Measurements from ENCODE around the gene KRTAP12-1.
"Not testable (repeated sequence)": the region's sequence is repeated elsewhere in the genome, so short reads cannot be mapped to it uniquely, and the experiment has no call there.

Gene KRTAP12-1

DNA sequence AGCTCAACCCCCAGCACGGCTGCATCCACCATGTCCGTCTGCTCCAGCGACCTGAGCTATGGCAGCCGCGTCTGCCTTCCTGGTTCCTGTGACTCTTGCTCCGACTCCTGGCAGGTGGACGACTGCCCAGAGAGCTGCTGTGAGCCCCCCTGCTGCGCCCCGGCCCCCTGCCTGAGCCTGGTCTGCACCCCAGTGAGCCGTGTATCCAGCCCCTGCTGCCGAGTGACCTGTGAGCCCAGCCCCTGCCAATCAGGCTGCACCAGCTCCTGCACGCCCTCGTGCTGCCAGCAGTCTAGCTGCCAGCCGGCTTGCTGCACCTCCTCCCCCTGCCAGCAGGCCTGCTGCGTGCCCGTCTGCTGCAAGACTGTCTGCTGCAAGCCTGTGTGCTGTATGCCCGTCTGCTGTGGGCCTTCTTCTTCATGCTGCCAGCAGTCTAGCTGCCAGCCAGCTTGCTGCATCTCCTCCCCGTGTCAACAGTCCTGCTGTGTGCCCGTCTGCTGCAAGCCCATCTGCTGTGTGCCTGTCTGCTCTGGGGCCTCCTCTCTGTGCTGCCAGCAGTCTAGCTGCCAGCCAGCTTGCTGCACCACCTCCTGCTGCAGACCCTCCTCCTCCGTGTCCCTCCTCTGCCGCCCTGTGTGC lies 15.3 kb upstream of the KRTAP12-1 start, which contains the start of gene KRTAP10-12:
Gene KRTAP10-12 (plus strand): TSS at position 1 of the 639 bp plus-strand sequence. CDS start 30 bp downstream, at position 31.
- DNase-seq: not testable (repeated sequence)

DNA sequence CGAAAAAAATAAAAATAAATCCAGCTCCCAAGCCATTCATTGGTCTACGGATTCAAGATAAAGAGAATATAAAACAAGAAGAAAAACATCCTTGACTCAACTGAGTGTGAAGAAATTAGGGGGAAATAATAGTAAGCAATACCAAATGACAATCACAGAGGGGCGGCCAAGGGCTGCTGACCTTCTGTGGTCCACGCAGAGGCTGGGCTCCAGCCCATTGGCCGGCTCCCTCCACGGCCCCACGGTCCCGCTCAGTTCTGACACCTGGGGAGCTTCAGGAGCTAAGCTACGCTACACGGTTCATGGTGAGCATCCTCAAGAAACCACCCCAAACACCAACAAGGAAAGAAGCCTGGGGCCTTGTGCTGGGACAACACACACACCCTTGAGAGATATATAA lies 14.6 kb upstream of the KRTAP12-1 start:
- DNase-seq: no peak

DNA sequence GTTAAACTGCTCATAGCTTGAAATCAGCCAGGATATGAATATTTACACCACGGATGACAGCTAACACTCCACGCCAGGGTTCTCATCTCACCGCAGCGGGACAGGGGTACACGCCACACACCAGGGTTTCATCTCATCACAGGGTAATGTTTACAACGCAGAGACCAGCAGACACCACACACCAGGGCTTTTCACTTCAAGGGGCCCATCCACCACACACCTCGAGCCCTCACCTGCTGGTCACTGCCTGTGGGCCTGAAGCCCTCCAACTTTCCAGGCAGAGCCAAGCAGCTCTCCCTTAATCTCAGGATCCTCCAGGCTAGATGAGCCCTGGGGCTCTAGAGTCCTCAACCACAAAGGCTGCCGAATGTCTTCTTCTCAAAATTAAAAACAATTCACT lies 13.7 kb upstream of the KRTAP12-1 start:
- DNase-seq: no peak

DNA sequence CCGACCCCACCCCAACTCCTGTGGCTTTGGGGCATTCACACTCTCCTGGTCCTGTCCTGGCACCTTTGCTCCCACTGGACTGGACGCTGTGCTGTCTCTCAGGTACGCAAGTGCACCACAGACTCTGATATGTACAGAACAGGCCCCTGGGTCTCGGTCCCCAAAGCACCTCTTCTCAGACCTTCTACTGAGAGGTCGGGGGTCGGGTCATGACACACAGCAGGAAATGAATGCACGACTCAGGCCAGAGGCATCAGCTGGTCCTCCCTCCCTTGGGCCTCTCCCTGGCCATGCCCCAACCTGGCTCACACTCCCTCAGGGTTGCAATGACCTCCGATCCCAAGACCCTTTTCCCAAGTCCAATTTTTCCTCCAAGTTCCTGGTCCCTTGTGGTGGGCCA lies 13.2 kb upstream of the KRTAP12-1 start:
- no peak for DNase-seq

DNA sequence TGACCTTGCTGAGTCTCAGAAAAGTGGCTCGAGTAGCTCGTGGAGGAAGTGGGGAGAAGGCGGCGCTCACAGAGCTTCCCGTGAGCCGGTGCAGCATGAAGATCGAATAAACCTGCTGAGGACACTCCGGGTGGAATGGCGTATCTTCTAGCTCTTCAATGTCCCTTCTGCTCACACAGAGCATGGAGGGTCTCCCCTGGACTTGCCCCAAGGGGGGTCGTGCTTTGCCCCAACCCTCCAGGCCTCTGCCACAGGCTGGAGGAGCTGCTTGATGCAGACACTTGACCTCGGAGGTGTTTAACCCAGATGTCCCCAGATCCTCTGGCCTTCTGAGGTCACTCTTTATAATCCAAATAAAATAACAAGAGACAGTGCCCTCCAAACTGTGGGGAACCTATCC lies 12.8 kb upstream of the KRTAP12-1 start:
- DNase-seq: no peak

DNA sequence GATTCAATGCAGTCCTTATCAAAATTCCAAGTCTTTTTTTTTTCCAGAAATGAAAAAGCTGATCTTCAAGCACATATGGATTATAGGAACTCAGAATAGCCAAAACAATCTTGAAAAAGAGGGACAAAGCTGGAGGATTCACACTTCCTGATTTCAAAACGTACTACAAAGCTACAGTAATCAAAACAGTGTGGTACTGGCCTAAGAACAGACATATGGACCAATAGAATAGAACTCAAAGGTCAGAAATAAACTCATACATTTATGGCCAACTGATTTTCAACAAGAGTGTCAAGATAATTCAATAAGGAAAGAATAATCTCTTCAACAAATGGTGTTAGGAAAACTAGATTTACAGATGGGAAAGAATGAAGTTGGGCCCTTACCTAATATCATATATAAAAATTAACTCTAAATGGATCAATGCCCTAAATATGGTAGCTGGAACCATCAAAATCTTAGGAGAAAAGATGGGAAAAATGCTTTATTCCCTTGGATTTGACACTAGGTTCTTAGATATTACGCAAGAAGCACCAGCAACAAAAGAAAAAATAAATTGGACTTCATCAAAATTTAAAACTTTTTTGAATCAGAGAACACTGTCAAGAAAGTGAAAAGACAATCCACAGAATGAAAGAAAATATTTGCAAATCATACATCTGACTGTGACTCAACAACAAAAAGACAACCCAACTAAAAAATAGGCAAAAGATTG lies 11.0 kb upstream of the KRTAP12-1 start:
- no peak for DNase-seq

DNA sequence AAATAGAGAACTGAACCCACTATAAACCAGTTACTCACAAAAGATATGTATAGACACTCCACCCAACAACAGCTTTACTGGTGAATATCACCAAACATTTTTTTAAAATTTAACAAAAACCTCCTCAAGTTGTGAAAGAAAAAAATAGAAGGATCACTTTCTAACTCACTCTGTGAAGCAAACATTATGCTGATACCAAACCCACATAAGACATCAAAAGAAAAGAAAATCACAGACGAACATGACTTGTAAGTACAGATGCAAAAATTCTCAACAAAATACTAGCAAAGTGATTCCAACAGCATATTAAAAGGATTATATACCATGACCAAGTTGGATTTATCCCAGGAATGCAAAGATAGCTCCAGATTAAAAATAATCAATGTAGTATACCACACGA lies 9.7 kb upstream of the KRTAP12-1 start:
- no peak for DNase-seq

DNA sequence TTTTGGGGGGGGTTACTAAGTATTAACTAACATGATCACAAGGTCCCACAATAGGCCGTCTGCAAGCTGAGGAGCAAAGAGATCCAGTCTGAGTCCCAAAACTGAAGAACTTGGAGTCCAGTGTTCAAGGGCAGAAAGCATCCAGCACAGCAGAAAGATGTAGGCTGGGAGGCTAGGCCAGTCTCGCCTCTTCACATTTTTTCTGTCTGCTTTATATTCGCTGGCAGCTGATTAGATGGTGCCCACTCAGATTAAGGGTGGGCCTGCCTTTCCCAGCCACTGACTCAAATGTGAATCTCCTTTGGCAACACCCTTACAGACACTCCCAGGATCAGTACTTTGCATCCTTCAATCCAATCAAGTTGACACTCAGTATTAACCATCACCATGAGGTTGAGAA lies 7.8 kb upstream of the KRTAP12-1 start:
- not testable (repeated sequence) for DNase-seq

DNA sequence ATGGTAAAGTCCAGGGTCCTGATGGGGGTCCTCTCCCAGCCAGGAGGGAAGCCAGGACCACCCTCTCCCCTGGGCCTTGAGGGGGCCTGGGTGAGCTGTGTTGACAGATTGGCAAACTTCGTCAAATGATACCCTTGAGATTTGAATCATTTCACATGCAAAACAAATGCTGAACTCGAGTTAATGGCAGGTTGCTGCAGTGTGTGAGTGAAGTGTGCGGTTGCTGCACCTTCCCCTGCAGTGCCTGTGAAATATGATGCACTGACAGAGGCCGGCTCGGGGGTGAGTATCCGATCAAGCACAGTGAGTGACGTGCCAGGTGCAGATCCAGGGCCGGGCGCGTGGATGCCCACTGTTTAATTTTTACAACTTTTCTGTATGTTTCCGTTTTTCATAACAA lies 5.7 kb upstream of the KRTAP12-1 start:
- DNase-seq: no peak

DNA sequence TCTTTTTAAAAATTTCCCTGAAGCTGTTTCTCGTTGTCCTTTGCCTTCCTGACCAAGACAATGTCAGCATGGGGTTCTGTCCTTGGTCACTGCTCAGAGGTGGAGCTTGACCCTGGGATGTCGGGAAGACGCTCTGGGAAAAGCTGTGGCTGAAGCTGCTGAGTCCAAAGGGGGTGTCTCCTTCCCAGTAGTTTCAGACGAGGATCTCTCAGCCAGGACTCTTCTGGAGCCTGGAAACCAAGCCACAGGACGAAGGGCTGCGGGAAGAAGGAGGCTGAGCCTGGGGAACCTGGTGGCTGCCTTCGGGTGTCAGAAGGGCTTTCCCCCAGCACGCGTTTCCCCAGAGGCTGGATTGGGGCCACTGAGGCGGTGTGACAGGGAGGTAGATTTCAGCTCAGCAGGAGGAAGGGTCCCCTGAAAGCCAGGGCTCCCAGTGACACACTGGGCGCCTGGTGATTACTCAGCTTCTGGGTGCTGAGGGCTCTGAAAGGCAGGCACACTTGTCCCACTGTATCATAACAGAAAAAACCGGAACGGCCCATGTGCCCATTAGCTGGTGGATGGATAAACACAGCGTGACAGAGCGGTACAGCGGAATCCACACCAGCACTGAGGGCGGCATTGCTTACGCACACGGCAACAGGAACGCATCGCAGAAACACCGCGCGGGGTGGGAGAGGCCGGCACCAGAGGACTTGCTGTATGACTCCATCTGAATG lies 5.0 kb upstream of the KRTAP12-1 start:
- no peak for DNase-seq

DNA sequence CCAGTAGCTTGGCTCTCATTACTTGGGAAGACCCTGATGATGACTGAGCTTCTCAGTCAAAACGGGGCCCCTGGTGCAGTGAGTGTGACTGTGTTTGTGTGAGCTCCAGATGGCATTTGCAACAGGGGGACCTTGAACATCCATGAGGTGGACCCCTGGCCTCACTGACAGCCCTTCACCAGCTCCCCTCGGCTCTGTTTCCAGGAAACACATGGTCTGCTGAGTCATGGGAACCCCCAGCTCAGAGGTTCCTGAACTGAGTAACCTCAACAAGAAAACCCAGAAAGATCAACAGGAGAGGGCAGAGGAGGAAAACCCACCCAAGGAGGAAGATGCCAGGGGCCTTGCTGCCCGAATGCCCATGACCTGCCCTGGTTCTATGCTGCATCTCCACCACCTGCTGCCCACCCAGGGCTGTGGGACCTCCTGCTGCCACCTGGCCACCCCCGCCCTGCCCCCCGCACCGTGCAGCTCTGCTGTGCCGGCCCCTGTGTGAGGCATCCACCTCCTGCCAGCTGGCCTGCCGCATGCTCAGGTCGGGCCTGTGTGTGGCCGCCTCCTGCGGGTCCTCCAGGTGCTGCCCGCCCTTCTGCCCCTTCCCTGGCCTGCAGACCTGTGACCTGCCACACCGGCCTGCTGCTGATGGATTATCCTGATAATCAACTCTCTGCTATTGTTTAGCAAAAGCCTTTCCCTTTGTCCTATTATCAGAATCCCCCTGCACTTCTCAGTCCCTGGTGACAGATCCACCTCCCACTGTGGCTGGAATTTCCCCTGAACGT lies 4.2 kb upstream of the KRTAP12-1 start:
- DNase-seq: no peak

DNA sequence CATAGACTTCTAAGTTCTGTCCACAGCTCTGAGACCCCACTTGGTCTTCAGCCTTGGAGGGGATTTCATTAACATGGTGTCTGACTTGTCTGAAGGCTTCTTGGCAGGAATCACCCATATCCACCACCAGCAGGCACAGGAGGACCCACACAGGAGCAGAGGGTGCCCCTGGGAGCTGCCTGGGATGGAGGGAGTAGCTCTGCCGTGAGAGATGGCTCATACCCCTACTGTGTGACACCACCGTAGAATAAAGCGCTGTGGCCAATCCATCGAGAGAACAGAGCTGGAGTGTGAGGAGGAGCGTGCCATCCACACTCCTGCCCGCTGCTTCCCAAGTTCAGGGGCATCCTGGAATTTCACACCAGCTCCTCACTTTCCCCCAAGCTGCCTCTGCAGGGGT lies 3.1 kb upstream of the KRTAP12-1 start:
- not testable (repeated sequence) for DNase-seq

DNA sequence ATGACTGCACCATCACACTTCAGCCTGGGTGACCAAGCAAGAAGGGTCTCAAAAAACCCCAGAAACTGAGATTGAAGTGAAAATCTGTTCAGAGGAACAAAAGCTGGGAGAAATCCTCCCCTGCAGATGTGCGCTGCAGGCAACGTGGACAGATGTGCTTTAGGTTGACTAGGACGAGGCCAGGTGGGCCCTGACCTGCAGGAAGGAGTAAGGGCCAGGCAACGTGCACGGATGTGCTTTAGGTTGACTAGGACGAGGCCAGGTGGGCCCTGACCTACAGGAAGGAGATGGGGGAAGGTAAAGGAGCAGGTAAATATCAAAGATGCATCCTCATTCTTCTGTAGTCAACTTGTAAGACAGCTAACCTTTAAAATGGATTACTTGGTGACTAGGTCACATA lies 2.5 kb upstream of the KRTAP12-1 start:
- no peak for DNase-seq

DNA sequence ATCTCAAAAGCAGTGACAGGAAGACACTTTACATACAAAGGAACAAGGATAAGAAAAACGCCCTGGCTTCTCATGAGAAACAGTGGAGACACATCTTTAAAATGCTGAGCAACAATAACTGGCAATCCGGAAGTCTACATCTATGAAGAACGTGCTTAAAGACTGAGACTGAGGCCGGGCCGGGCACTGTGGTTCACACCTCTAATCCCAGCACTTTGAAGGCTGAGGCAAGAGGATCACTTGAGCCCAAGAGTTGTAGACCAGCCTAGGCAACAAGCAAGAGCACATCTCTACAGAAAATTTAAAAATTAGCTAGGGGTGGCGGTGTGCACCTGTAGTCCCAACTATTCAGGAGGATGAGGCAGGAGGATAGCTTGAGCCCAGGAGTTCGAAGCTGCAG lies 2.1 kb upstream of the KRTAP12-1 start:
- DNase-seq: no peak

DNA sequence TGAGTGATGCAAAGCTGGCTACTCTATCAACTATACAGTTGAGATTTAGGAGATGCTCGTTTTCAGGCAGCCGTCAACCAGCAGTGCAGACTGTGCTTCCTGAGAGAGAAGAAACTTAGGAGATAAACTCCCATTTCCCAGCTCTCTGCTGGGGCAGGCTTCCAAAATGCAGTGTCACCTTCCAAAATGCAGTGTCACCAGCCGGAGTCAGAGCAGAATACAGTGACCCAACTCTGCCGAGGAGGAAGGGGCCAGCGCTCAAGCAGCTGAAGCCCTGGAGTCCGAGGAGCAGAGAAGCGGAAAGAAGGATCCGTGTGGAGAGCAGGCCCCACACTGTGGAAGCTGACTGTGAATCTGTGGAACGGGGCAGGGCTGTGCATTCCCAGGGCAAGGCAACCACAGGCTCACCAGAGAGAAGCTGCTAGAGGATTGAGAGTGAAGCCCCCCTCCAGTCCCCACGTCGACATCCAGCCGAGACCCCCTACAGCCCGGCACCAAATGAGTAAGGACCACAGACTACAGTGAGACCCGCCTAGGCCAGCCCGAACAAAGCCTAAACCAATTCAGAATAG lies 703 bp upstream of the KRTAP12-1 start:
- no peak for DNase-seq

DNA sequence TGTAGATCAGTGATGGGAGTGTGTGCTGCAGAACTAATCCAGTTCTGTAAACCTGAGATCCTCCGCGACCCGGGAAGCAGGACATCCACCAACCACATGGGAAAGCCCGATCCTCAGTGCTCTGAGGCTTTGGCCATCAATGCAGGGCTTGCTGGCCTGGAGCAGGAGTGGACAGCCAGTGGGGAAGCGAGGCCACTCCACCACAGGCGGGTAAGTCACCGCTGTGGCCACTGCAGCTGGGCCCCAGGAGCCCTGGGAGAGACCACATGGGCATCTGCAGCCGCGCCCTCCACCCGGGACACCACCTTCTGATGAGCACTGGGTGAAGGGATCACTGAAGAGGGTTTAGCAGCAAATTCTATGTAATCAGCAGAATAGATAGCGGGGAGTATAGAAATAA lies 811 bp downstream of the KRTAP12-1 start:
- no peak for DNase-seq

DNA sequence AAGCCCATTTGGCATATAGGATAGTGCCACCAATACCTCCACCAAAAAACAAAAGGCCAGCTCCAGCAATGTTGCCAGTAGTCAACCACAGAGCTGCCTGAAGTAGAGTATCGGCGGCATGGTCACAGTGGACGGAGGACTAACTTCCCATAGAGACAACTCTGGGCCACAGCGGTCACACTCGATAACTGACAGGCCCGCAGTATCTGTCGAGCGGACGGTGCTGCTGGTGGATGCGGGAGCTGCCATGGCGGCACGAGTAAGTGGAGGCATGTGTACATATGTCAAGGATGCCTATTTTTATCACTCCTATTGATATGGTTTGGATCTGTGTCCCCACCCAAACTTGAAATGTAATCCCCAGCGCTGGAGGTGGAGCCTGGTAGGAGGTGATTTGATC lies 4.1 kb downstream of the KRTAP12-1 start:
- DNase-seq: no peak

DNA sequence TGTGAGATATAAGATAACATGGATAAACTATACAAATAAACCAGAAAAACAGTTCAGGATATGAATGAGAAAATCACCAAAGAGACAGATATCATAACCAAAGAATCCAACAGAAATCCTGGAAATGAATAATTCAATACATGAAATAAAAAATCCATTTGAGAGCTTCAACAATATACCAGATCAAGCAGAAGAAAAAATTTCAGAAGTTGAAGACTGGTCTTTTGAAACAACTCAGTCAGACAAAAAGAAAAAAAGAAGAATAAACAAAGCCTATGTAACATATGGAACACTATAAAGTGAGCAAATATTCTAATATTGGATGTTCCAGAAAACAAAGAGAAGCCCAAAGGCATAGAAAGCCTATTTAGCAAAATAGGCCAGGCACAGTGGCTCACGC lies 10.1 kb downstream of the KRTAP12-1 start:
- DNase-seq: no peak

DNA sequence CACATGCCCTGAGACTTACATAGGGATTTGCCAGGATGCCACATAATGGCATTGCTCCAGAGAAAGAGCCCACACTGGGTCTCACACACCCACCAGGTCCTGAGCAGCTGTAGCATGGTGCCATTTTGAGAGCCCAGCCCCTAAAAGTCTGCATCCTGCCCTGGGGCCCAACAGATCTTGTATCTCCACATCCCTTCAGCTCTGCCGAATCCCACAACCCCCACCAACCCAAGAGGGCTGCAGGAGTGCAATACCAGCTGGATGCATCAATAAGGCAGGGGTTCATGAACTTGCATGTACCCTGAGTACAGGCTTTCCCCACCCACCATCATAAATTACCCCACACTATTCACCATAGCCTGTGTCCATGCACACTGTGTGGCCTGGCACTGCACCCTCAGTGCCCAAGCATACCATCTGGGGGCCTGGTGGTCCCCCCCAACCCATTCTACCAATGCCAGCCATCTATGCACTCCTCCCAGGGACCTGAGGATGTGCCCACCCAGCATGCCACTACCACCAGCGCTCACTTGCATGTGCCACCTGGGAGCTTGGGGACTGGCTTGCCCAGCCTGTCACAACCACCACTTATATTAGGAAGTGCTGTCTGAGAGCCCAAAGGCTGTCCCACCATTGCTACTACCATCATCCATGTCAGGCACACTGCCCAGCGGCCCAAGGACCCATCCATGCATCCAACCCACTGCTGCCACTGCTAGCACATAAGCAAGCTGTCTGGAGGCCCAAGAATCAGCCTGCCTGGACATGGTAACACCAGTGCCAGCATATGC lies 11.1 kb downstream of the KRTAP12-1 start:
- no peak for DNase-seq

DNA sequence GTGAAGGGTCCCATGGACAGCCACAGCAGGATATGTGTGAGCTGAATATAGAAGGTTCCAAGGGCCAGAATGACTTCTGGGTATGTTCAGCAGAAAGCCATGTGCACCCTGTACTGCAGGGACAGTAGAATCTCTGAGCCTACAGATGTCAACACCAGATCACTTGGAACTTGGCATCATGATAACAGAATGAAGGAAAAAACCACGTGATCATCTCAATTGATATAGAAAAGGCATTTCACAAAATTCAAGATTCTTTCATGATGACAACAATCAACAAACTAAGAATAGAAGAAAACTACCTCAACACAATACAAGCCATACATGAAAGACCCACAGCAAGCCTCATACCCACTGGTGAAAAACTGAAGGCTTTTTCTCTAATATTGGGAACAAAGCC lies 14.4 kb downstream of the KRTAP12-1 start:
- no peak for DNase-seq

DNA sequence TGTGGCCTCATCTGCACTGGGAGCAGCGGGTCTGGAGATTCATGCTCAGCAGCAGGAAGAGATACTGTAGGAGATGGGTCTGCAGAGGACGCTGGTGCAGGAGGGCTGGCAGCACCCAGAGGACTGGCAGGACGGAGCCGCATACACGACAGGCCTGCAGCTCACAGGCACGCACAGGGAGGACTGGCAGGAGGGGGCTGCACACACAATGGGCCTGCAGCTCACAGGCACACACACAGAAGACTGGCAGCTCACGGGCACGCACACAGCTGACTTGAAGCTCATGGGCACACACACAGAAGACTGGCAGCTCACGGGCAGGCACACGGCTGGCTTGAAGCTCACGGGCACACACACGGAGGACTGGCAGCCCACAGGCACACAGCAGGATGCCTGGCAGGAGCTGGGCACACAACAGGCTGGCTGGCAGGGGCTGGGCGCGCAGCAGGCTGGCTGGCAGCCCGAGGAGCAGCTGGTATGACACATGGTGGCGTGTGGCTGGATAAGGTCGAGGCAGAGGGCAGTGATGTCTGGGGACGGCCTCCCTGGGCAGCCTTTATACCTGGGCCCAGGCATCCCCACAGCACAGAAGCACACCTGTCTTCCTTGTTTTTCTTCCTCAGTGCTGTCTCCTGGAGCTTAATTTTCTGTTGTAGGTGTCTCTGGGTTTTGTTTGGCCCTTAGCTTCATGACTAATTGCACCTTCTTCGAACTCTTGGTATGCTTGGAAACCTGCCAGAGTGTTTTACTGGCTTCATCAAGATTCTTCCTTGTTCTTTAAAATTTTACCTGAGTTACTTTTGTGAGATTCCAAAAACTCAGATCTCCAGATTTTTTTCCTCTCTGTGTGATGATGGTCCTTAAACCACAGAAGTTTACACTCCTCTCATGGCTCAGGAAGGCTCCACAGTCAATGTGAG lies 15.3 kb downstream of the KRTAP12-1 start, which contains the start of gene KRTAP12-2:
Gene KRTAP12-2 (minus strand): TSS at position 527 of the 920 bp plus-strand sequence. CDS start 41 bp downstream, at position 486.
- no peak for DNase-seq
